Vagina (tissue), 2 donors: ENCODE data around the gene GRAMD2A. TPM values are rescaled to one million over a fixed set of nuclear protein-coding genes. Genes with fewer than 3 reads are reported as not detected.
A peak's percentile ranks its signal among the peaks of the same experiment; 100 is the strongest.

Experiments
- DNase-seq, 2 donors: peaks; one replicate each; pipeline ENCODE4 v3.0.0-alpha.2; 2017; ENCODE audit errors: extremely low spot score in 2 of 2
- H3K27ac ChIP-seq: fragments of 200-600 bp; sonication (generic); one replicate; pipeline ENCODE4 v1.5.1; 2019
- H3K27me3 ChIP-seq: fragments of 200-600 bp; sonication (generic); one replicate; pipeline ENCODE4 v1.5.1; 2019
- H3K36me3 ChIP-seq, 2 donors: fragments of 200-600 bp; sonication (generic); one replicate each; pipeline ENCODE4 v1.5.1; 2017 to 2019
- H3K4me1 ChIP-seq: fragments of 200-600 bp; sonication (generic); one replicate; pipeline ENCODE4 v1.5.1; 2019
- H3K4me3 ChIP-seq, 2 donors: fragments of 200-600 bp; sonication (generic); 1 replicate in 1 of 2; 2 replicates in 1 of 2; pipeline ENCODE4 v1.5.1; 2016 to 2019
- H3K9me3 ChIP-seq: fragments of 200-600 bp; sonication (generic); one replicate; pipeline ENCODE4 v1.5.1; 2019
- CTCF ChIP-seq, 3 experiments: fragments of 450-650 bp in 2 of 3; fragments of 200-600 bp in 1 of 3; sonication (generic) in 1 of 3; IDR thresholded peaks; one replicate each; pipeline ENCODE4 v1.5.1; 2017 to 2019; ENCODE audit warnings: antibody characterized with exemption in 3 of 3, mild to moderate bottlenecking in 2 of 3, moderate library complexity in 2 of 3
- POLR2A ChIP-seq, 2 donors: fragments of 450-650 bp; IDR thresholded peaks; one replicate each; pipeline ENCODE4 v1.6.1; 2017; ENCODE audit warnings: antibody characterized with exemption in 2 of 2, mild to moderate bottlenecking in 2 of 2, moderate library complexity in 2 of 2
- POLR2AphosphoS5 ChIP-seq, 2 donors: sonication (generic); formaldehyde crosslinking; IDR thresholded peaks; one replicate each; pipeline ENCODE4 v1.9.0; 2017; ENCODE audit warnings: antibody characterized with exemption in 2 of 2, mild to moderate bottlenecking in 2 of 2, low read depth in 1 of 2; ENCODE audit not compliant: insufficient read depth in 1 of 2
- intact Hi-C: fragments of 100-400 bp; cut with DNase I; formaldehyde crosslinking; loops from one replicate; pipeline ENCODE4 v1.15.1; 2023
- total RNA-seq: library from RNA; depleted of rRNA; stranded (reverse); fragments of >200 nt; gene quantifications from one replicate; pipeline ENCODE4 v1.2.3, GENCODE V29; 2016

GRAMD2A gene
- total RNA-seq, 1 donor from 2014 or later = 7.4 TPM

GRCh38 chr15:72127724-72128322 is 69.8 kb downstream of the GRAMD2A start:
- Histone ChIP-seq H3K4me3 (no peak overlapping the region), H3K27me3 (no peaks in the 10 kb centered on the region), H3K36me3 (no peaks in the 10 kb centered on the region), H3K4me1 (no peaks in the 10 kb centered on the region), H3K27ac (no peak overlapping the region), H3K9me3 (no peaks in the 10 kb centered on the region)
- intact Hi-C loops = no loop called here
- DNase-seq = no peak
- no peak for TF ChIP-seq CTCF (IDR thresholded peaks at IDR 0.05)
- no peak for TF ChIP-seq POLR2A (IDR thresholded peaks at IDR 0.05)
- no peak for TF ChIP-seq POLR2AphosphoS5 (IDR thresholded peaks at IDR 0.05; ENCODE audit: insufficient read depth in 1 of 2, low read depth in 1 of 2)

DNA sequence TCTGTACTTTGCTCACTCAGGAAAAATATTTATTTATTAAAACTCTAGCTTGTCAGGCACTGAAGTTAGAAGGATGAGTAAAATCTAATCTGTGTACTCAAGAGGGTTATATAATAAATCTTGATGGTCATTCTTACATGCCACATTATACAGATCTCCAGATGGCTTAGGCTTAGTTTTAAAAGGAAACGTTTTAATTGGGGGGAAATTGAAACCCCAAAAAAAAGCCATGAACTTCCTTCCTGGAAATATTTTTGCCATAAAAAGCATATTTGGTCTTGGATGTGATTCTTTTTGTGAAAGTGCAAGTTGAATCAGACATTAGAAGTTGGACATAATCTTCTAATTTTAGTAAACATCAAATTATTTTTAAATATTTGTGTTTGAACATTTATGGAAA is 73.4 kb downstream of the GRAMD2A start:
- H3K36me3 ChIP-seq = no peaks in the 10 kb centered on the region
- H3K27ac ChIP-seq = no peak overlapping the region
- intact Hi-C loops = no loop called here
- no peak overlapping the region for H3K4me3 ChIP-seq
- no peaks in the 10 kb centered on the region for H3K27me3 ChIP-seq
- H3K4me1 ChIP-seq = peaks cover under 1% of the 10 kb centered on the region
- H3K9me3 ChIP-seq = no peaks in the 10 kb centered on the region
- no peak for DNase-seq
- TF ChIP-seq POLR2AphosphoS5 (IDR thresholded peaks at IDR 0.05; ENCODE audit: insufficient read depth in 1 of 2, low read depth in 1 of 2) (no peak), CTCF (IDR thresholded peaks at IDR 0.05) (no peak), POLR2A (IDR thresholded peaks at IDR 0.05) (no peak)

DNA sequence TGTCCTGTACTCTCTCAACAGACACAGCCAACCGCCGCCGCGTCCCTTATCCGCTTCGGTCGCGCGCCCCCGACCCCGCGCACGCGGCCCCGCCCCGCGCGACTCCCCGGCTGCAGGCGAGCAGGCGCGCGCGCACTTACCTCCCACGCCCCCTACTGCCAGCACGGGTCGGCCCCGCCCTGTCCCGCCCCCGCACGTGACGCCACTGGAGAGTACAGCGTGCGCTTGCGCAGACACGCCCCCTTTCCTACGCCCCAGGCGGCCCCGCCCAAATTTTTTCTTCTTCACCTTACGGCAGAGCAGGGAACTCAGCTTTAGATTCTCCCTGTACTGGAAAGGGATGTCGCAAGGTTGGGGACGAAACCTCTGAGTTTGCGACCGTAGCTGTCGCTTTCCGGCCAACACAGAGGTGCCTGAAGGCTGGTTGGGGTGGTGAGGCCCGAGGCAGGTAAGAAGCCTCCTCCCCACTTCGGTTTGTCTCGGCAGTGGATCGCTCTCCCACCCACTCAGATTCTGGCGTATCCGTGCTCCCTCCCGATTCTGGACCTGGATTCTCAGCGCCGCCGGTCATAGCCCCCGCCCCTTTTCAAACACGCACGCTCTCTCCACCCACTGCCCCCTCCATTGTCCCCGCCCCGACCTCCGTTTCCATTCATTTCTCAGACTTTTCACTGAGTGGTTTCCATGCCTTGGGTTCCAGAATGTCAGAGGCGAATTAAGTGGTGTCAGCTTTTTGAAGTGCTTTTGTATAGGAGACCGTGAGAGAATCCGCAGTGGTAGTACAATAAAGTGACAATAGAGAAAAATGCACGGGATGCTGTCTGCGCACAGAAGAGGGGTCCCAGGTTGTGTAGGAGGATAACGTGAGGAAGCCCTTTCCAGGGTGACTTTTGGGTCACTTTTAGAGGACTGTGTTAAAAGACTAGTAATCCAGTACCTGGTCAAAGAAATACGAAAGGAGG is 79.3 kb downstream of the GRAMD2A start, which contains the start of the genes MYO9A and SENP8:
Gene MYO9A (minus strand): TSS at position 134 of the 962 bp plus-strand sequence. CDS start 71,587 bp downstream, outside the sequence.
Gene SENP8 (plus strand): TSS at position 387 of the 962 bp plus-strand sequence. CDS start 21,221 bp downstream, outside the sequence.
- H3K36me3 ChIP-seq = no peaks in the 10 kb centered on the region
- DNase-seq = peak; percentile 99
- no peaks in the 10 kb centered on the region for H3K9me3 ChIP-seq
- peak; percentile 85 to 87 for TF ChIP-seq POLR2AphosphoS5 (IDR thresholded peaks at IDR 0.05; ENCODE audit: insufficient read depth in 1 of 2, low read depth in 1 of 2)
- peak; percentile 31 to 34 for TF ChIP-seq POLR2A (IDR thresholded peaks at IDR 0.05)
- no peak for TF ChIP-seq CTCF (IDR thresholded peaks at IDR 0.05)
- peaks cover 43% of the 10 kb centered on the region for H3K4me1 ChIP-seq
- no peaks in the 10 kb centered on the region for H3K27me3 ChIP-seq
- intact Hi-C loops = no loop called here
- H3K27ac ChIP-seq = peak within 1 kb of the TSS; percentile 93
- peak within 1 kb of the TSS; percentile 74 to 91 for H3K4me3 ChIP-seq

- peak overlapping the region; percentile 74 to 91 for H3K4me3 ChIP-seq
- intact Hi-C loops = no loop called here
- peak overlapping the region; percentile 93 for H3K27ac ChIP-seq
- H3K4me1 ChIP-seq = peaks cover 51% of the 10 kb centered on the region
- no peaks in the 10 kb centered on the region for H3K36me3 ChIP-seq
- no peak for DNase-seq
- no peak for TF ChIP-seq POLR2A (IDR thresholded peaks at IDR 0.05)
- TF ChIP-seq POLR2AphosphoS5 (IDR thresholded peaks at IDR 0.05; ENCODE audit: insufficient read depth in 1 of 2, low read depth in 1 of 2) = peak in 1 of 2 donors; percentile 64
- no peaks in the 10 kb centered on the region for H3K9me3 ChIP-seq
- H3K27me3 ChIP-seq = no peaks in the 10 kb centered on the region
Measured at GRCh38 chr15:72117486-72118016, 80.0 kb downstream of the GRAMD2A start.

DNA sequence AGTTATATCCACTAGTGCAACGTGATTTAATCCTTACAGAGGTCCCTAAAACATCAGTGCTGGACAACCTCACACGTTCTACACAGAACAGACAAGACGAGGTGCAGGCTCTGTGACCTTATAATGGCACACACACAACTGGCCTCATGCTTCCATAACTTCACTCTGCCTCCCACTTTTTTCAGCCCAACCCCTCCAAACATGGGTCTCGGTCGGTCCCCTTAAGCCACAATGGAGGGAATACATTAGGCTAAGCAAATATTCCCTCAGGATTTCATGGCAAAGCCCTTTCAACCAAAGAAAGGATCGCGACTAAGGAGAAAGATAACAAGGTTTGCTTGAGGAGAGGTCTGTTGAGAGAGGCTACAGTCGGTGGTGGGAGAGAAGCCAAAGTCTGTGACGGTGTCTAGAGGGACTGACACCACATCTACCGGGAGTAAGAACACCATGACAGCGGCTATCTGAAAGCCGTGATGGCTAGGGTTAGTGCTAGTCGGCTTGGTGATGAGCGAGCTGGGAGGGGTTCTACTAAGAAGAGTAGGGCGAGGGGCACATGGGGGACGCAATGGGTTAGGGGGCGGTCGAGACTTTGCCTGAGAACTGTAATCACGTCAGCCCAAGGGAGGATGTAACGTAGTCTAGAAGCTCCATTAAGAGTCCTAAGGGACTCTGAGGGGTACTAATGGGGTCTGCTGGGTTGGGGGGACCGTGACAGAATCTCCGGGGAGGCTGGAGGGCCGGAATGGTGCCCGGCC is 80.7 kb downstream of the GRAMD2A start:
- peak in 1 of 2 donors; percentile 92 for DNase-seq
- Histone ChIP-seq H3K27me3 (no peaks in the 10 kb centered on the region), H3K36me3 (no peaks in the 10 kb centered on the region), H3K27ac (peak overlapping the region; percentile 93), H3K4me1 (peaks cover 57% of the 10 kb centered on the region), H3K4me3 (peak overlapping the region; percentile 74 to 91), H3K9me3 (no peaks in the 10 kb centered on the region)
- no peak for TF ChIP-seq POLR2A (IDR thresholded peaks at IDR 0.05)
- no peak for TF ChIP-seq CTCF (IDR thresholded peaks at IDR 0.05)
- no peak for TF ChIP-seq POLR2AphosphoS5 (IDR thresholded peaks at IDR 0.05; ENCODE audit: insufficient read depth in 1 of 2, low read depth in 1 of 2)
- intact Hi-C loops = no loop called here
